Measurements from ENCODE around the gene VSX1.

Gene VSX1

GRCh38 chr20:25031241-25031640, 50.7 kb downstream of the VSX1 start:
- H3K9me3 Mint-ChIP-seq: no peaks in the 10 kb centered on the region
- peaks cover 39% of the 10 kb centered on the region for H3K4me1 Mint-ChIP-seq
- no peak overlapping the region for H3K4me3 Mint-ChIP-seq
- no peak for TF ChIP-seq CTCF (IDR thresholded peaks at IDR 0.05; ENCODE audit: unreplicated experiment in 3 of 3)
- no peak overlapping the region for H3K27ac Mint-ChIP-seq
- H3K27me3 Mint-ChIP-seq (ENCODE audit: low read depth): no peaks in the 10 kb centered on the region
- H3K36me3 Mint-ChIP-seq (ENCODE audit: low read depth): peaks cover 4% of the 10 kb centered on the region

GRCh38 chr20:25030649-25031207, 51.2 kb downstream of the VSX1 start:
- H3K4me1 Mint-ChIP-seq: peaks cover 34% of the 10 kb centered on the region
- no peaks in the 10 kb centered on the region for H3K9me3 Mint-ChIP-seq
- H3K27ac Mint-ChIP-seq: peak overlapping the region in 1 of 3 experiments; percentile 37
- H3K27me3 Mint-ChIP-seq (ENCODE audit: low read depth): no peaks in the 10 kb centered on the region
- H3K4me3 Mint-ChIP-seq: no peak overlapping the region
- peaks cover 4% of the 10 kb centered on the region for H3K36me3 Mint-ChIP-seq (ENCODE audit: low read depth)
- no peak for TF ChIP-seq CTCF (IDR thresholded peaks at IDR 0.05; ENCODE audit: unreplicated experiment in 3 of 3)

GRCh38 chr20:25030007-25030648, 51.8 kb downstream of the VSX1 start:
- Mint-ChIP-seq H3K27me3 (ENCODE audit: low read depth) (no peaks in the 10 kb centered on the region), H3K36me3 (ENCODE audit: low read depth) (peaks cover 4% of the 10 kb centered on the region), H3K4me1 (peaks cover 34% of the 10 kb centered on the region), H3K9me3 (no peaks in the 10 kb centered on the region), H3K4me3 (no peak overlapping the region), H3K27ac (peak overlapping the region in 1 of 3 experiments; percentile 37)
- no peak for TF ChIP-seq CTCF (IDR thresholded peaks at IDR 0.05; ENCODE audit: unreplicated experiment in 3 of 3)

GRCh38 chr20:25025986-25026605, 55.8 kb downstream of the VSX1 start:
- H3K4me1 Mint-ChIP-seq: peaks cover 6% of the 10 kb centered on the region
- H3K9me3 Mint-ChIP-seq: no peaks in the 10 kb centered on the region
- no peaks in the 10 kb centered on the region for H3K27me3 Mint-ChIP-seq (ENCODE audit: low read depth)
- no peak overlapping the region for H3K27ac Mint-ChIP-seq
- peaks cover 4% of the 10 kb centered on the region for H3K36me3 Mint-ChIP-seq (ENCODE audit: low read depth)
- no peak overlapping the region for H3K4me3 Mint-ChIP-seq
- TF ChIP-seq CTCF (IDR thresholded peaks at IDR 0.05; ENCODE audit: unreplicated experiment in 3 of 3): no peak

All from nephron (organoid).